H1 (cell line): ENCODE results near the gene GLIPR2. TPM values are rescaled to one million over a fixed set of nuclear protein-coding genes. Genes with fewer than 3 reads are reported as not detected.

ENCODE experiments used
- CHD7 ChIP-seq: fragments of 300-600 bp; sonication (generic); IDR thresholded peaks from 2 replicates; pipeline ENCODE4 v1.7.1; 2012; ENCODE audit warnings: low read length, moderate library complexity, mild to moderate bottlenecking, inconsistent platforms; ENCODE audit not compliant: insufficient replicate concordance
- CREB1 ChIP-seq: IDR thresholded peaks from 2 replicates; pipeline ENCODE4 v1.6.1; 2012; ENCODE audit warnings: inconsistent platforms
- CTBP2 ChIP-seq: IDR thresholded peaks from 2 replicates; pipeline ENCODE4 v1.7.0; 2011; ENCODE audit warnings: borderline replicate concordance, mild to moderate bottlenecking, moderate library complexity, mixed read lengths, low read length; ENCODE audit not compliant: insufficient read depth, insufficient read length
- EGR1 ChIP-seq: IDR thresholded peaks from 2 replicates; pipeline ENCODE4 v1.6.1; 2011; ENCODE audit warnings: low read depth, low read length, borderline replicate concordance
- GTF2F1 ChIP-seq: IDR thresholded peaks from 2 replicates; pipeline ENCODE4 v1.6.1; 2012; ENCODE audit warnings: low read depth, low read length, improper control_type of control experiment, borderline replicate concordance
- HDAC2 ChIP-seq, 2 experiments: fragments of 300-600 bp in 1 of 2; sonication (generic) in 1 of 2; IDR thresholded peaks; 2 replicates each; pipeline ENCODE4 v1.6.1; 2011 to 2012; ENCODE audit warnings: low read depth in 2 of 2, low read length in 2 of 2, mild to moderate bottlenecking in 2 of 2, moderate library complexity in 2 of 2, borderline replicate concordance in 1 of 2, inconsistent platforms in 1 of 2
- KDM4A ChIP-seq: IDR thresholded peaks from one replicate; pipeline ENCODE4 v1.7.1; 2012; ENCODE audit warnings: low read depth, mild to moderate bottlenecking, moderate library complexity, low read length, inconsistent platforms; ENCODE audit not compliant: severe bottlenecking
- PHF8 ChIP-seq: fragments of 200-600 bp; sonication (generic); conservative IDR thresholded peaks from 2 replicates; pipeline ENCODE4 v1.7.1; 2012; ENCODE audit warnings: low read depth, mild to moderate bottlenecking, inconsistent platforms, low read length, moderate library complexity
- POLR2AphosphoS5 ChIP-seq: IDR thresholded peaks from 2 replicates; pipeline ENCODE4 v1.6.1; 2011; ENCODE audit warnings: low read depth, low read length
- RXRA ChIP-seq: IDR thresholded peaks from 2 replicates; pipeline ENCODE4 v1.6.1; 2011; ENCODE audit warnings: low read depth, mild to moderate bottlenecking, low read length, moderate library complexity; ENCODE audit not compliant: insufficient read depth
- SP4 ChIP-seq: IDR thresholded peaks from 2 replicates; pipeline ENCODE4 v1.6.1; 2012; ENCODE audit warnings: low read length, inconsistent platforms
- TAF1 ChIP-seq: IDR thresholded peaks from 2 replicates; pipeline ENCODE4 v1.6.1; 2011; ENCODE audit warnings: mild to moderate bottlenecking, low read depth, low read length
- TBP ChIP-seq: IDR thresholded peaks from 2 replicates; pipeline ENCODE4 v1.6.1; 2011; ENCODE audit warnings: low read depth, low read length, improper control_type of control experiment
- polyA plus RNA-seq, 7 experiments: library from polyadenylated mRNA; depleted of rRNA in 3 of 7; stranded (reverse) in 5 of 7; unstranded in 2 of 7; fragments of >200 nt in 5 of 7; fragments of 200-250 nt in 2 of 7; gene quantifications; 1 replicate in 5 of 7; 2 replicates in 1 of 7; 4 replicates in 1 of 7; pipeline versions ENCODE4 v1.2.1 to v1.2.3, GENCODE V29; 2011 to 2013; ENCODE audit warnings: missing spikeins in 2 of 7, mixed read lengths in 2 of 7
- total RNA-seq: library from RNA; stranded (reverse); fragmentation: NEBNext Ultra II Directional; extraction: Animal tissue kit (Norgen Biotek cat#: 25700); gene quantifications from 2 replicates; pipeline ENCODE4 v1.2.1, GENCODE V29; 2021

GLIPR2 gene
- total and polyA plus RNA-seq, 2 of the 8 experiments (the other 6 are each of a cell fraction or from before 2014, with no cell fraction given): 7.9 to 12.0 TPM

DNA sequence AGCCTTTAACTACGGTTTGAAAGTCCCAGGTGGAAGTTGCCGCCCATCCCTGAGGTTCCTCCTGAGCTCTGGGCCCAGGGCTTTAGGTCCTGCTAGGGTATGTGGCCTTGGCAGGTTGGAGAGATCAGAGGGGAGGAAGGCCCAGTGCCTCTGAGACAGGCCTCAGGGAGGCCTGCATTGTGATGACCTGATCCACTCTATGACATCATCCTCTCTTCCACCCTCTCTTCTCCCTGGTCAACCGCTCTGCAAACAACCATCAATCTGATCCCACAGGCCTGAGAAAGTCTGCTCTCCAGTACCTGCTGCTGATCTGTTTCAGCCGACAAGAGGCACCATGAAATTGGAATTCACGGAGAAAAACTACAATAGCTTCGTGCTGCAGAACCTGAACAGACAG is 32.6 kb downstream of the GLIPR2 start, which contains the start of gene CCIN (continued):
- no peak for TF ChIP-seq CHD7
- TF ChIP-seq TAF1: no peak
- no peak for TF ChIP-seq HDAC2 (IDR thresholded peaks at IDR 0.05; ENCODE audit: borderline replicate concordance in 1 of 2, low read depth in 2 of 2, low read length in 2 of 2)
- TF ChIP-seq PHF8: no peak
- no peak for TF ChIP-seq CTBP2
- TF ChIP-seq POLR2AphosphoS5: no peak
- TF ChIP-seq SP4: no peak
- no peak for TF ChIP-seq CREB1
- no peak for TF ChIP-seq KDM4A
- no peak for TF ChIP-seq EGR1
- no peak for TF ChIP-seq TBP
- no peak for TF ChIP-seq GTF2F1
- no peak for TF ChIP-seq RXRA
